ENCODE measurements around the gene TRABD. TPM values are rescaled to one million over a fixed set of nuclear protein-coding genes. Genes with fewer than 3 reads are reported as not detected.
"Not testable (repeated sequence)": the region's sequence is repeated elsewhere in the genome, so short reads cannot be mapped to it uniquely, and the experiment has no call there.

Gene TRABD
- total RNA-seq, 1 experiment from 2014 or later, result 50.9 TPM

DNA sequence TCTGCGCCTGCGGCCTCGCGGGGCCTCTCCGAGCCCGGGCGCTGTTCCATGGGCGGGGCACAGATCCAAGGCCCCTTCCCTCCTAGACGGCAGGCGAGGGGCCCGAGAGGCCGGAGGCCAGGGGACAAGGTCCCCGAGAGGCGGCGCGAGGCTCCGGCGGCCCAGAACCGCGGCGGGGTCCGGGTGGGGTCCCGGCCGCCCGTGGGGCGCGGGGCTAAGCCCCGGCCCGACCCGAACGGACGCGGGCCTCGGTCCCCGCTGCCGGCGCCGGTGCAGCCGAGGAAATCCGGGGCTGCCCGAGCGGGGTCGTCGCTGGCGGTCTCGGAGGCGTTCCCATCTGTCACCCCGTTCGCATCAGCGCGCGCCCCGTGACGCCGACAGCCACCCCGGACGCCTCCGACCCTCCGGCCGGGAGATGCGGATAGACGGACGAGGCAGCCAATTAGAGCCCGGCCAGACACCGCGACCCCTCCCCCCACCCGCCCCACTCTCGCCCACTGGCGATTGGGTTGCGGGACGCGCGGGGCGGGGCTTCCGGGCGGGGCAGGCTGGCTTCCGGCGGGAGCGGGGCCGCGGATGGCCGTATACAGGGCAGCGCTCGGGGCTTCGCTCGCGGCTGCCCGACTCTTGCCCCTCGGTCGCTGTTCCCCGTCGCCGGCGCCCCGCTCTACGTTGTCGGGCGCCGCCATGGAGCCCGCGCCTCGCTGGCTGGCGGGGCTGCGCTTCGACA lies 14.9 kb downstream of the TRABD start, which contains the start of gene SELENOO:
Gene SELENOO, plus strand, starts transcription at position 551 of the 730 bp plus-strand sequence. Its CDS starts 26 bp downstream, at position 577.
- DNase-seq (ENCODE audit: low read depth), result peak; percentile 82

DNA sequence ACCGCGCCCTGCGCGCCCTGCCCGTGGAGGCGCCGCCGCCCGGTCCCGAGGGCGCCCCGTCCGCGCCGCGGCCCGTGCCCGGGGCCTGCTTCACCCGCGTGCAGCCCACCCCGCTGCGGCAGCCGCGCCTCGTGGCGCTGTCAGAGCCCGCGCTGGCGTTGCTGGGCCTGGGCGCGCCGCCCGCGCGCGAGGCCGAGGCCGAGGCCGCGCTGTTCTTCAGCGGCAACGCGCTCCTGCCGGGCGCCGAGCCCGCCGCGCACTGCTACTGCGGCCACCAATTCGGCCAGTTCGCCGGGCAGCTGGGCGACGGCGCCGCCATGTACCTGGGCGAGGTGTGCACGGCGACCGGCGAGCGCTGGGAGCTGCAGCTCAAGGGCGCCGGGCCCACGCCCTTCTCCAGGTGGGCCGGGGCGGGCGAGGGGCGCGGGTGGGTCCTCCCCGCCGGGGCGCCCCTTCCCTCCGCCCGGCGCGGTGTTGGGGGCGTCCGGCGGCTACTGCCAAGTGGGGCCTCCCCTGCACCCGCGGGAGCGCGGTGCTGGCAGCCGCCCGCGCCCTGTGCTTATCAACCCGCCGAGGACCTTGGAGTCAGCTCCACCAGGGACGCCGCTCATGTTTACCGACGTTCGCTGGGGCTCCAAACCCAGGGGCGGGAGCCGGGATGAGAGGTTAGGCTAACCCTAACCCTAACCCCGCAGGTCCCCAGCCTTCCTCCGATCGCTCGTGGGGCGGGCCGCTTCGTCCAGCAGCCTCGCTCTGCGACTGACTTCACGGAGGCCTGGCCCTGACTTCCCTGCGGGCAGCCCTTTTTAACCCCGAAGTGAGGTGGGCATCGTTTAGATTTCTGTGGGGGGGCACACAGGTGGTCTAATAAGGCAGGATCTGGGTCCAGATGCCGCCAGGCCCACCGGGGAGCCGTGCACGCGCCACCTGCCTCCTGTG lies 15.7 kb downstream of the TRABD start:
- DNase-seq (ENCODE audit: low read depth), result no peak

DNA sequence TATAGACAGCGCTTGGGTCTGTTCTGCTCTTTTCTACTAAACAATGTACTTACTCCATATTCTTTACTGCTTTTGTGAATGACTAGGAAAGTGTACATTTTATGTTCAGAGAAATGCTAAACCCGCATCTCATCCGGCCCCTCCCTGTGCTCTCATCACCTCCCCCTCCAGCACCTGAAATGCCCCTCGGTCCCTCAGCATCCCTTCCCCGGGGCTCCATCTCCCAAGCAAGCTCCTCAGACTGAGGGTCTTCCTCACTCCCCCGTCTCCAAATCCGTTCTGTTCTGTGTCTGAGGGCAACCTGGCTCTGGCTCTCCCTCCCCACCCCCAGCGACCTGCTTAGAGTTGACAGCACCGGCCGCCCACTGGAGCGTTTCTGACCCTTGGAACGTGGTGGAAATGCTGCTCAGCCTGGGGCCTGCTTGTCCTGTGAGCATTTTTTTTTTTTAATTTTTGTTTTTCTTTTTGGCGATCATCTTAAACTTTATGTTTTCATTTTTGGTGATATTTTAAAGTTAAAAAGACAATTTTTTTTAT lies 16.5 kb downstream of the TRABD start:
- no peak for DNase-seq (ENCODE audit: low read depth)

DNA sequence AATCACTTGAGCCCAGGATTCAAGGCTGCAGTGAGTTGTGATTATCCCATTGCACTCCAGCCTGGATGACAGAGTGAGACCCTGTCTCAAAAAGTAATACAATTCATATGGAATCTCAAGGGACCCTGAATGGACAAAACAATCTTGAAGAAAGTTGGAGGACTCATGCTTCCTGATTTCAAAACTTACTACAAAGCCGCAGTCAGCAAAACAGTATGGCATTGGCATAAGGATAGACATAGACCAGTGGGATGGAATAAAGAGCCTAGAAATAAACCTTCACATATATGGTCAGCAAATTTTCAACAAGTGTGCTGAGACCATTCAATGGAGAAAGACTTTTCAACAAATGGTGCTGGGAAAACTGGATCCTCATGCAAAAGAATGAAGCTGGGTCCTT lies 17.6 kb downstream of the TRABD start:
- no peak for DNase-seq (ENCODE audit: low read depth)

DNA sequence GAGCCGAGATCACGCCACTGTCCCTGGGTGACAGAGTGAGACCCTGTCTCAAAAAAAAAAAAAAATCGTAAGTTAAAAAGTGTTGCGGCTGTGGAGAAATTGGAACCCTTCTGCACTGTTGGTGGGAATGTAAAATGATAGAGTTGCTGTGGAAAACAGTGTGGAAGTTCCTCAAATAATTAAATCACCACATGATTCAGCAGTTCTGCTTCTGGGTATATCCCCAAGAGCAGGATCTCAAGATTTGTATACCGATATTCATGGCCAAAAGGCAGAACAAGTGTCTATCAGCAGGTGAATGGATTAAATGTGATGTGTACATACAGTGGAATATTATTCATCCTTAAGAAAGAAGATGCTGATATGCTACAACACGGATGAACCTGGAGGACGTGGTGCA lies 18.9 kb downstream of the TRABD start:
- no peak for DNase-seq (ENCODE audit: low read depth)

DNA sequence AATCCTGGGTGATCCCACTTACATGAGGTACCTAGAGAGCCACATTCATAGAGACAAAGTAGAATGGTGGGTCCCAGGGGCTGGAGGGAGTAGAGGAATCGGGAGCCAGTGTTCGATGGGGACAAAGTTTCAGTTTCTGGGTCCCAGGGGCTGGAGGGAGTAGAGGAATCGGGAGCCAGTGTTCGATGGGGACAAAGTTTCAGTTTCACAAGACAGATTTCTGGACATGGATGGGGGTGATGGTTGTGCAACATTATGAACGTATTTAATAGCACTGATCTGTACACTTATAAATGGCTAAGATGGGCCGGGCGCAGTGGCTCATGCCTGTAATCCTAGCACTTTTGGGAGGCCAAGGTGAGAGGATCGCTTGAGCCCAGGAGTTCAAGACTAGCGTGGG lies 19.3 kb downstream of the TRABD start:
- not testable (repeated sequence) for DNase-seq (ENCODE audit: low read depth)

DNA sequence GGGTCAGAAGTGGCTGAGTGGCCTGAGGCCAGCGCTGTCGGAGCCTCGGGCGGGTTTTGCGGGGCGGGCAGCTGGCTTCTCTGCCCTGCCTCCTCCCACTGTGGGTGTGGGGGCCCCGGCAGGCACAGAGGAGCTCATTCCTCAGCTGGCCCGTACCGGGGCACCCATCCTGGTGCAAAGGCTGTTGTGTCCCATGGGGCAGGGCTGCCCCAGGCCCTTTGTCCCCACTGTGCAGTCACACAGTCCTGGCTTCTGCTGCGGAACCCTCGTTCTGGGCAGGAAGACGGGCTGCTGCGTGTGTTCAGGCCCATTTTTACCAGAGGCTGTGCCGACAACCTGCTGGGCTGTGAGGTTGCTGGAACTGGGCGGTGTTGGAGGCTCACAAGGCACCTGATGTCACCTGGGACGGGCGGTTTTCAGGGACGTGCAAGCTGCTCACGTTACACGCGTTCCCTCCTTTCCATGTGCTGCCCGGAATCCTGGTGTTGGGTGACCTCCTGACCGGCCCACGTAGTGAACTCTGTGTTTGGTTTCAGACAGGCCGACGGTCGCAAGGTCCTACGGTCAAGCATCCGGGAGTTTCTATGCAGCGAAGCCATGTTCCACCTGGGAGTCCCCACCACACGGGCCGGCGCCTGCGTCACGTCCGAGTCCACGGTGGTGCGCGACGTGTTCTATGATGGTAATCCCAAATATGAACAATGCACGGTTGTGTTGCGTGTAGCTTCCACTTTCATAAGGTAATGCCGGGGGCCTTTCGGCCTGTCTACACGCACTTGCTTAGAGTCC lies 20.3 kb downstream of the TRABD start:
- DNase-seq (ENCODE audit: low read depth), result no peak

DNA sequence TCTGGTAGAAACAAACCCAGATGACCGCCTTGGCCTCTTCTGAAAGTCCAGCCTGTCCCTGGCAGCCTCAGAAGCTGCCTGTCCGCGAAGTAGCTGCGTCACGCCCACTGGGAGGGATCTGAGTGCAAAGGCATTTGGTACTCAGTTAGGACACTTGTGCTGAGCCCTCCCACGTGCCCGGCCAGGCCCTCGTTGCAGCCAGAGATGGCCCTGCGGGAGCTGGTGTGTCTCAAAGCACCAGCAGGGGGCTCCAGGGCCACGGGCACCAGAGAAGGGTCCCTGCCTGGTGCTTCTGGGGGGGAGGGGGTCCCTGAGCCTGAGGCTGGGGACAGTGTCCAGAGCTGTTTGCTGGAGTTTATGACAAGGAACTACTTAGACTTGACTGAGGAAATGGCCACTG lies 20.9 kb downstream of the TRABD start:
- no peak for DNase-seq (ENCODE audit: low read depth)

DNA sequence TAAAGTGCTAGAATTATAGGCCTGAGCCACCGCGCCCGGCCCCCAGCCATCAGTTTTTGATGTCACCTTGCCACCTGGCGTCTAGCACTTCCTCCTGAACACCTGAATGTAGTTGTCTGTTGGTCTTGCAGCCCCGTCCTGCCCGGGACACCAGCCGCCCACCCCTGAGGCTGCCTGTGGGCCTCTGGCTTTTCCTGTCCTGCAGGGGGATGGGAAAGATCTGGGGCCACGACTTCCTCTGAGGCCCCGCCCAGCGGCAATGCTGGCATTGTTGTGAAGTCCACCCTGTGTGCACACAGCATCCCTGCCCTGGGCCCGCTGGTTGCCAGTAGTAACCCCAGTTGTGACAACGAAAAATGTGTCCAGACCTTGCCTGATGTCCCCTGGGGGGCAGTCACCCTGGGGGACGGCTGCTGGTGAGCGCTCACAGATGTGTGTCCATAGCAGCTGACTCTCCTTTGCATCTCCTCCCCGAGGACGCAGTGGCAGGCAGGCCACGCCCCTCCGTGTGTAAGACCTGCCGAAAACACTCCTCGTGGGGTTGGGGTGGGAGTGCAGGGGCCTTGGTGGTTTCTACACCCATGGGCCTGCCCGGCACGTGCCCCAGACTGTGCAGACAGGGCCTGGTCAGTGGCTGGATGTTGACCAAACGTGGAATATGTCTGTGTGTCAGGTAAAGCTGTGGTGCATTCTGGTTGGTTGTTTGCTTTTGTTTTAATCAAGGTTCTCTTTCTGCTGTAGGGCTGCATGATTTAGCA lies 21.8 kb downstream of the TRABD start:
- no peak for DNase-seq (ENCODE audit: low read depth)

DNA sequence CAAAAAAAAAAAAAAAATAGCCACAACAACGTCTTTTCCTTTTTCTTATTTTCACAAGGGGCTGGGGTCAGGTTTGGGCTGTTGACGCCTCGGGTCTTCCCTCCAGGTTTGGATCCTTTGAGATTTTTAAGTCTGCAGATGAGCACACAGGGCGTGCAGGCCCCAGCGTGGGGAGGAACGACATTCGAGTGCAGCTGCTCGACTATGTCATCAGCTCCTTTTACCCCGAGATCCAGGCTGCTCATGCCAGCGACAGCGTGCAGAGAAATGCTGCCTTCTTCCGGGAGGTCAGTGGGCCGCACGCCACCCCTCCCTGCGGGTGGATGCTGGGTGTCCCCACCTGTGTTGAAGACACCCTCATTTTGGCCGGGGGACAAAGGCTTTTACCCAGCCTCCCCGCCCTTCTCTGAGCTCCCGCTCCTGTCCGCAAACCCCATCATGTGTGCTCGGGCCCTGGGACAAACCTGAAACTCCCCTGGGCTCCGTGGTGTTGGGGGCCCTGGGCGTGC lies 22.8 kb downstream of the TRABD start:
- DNase-seq (ENCODE audit: low read depth), result no peak

DNA sequence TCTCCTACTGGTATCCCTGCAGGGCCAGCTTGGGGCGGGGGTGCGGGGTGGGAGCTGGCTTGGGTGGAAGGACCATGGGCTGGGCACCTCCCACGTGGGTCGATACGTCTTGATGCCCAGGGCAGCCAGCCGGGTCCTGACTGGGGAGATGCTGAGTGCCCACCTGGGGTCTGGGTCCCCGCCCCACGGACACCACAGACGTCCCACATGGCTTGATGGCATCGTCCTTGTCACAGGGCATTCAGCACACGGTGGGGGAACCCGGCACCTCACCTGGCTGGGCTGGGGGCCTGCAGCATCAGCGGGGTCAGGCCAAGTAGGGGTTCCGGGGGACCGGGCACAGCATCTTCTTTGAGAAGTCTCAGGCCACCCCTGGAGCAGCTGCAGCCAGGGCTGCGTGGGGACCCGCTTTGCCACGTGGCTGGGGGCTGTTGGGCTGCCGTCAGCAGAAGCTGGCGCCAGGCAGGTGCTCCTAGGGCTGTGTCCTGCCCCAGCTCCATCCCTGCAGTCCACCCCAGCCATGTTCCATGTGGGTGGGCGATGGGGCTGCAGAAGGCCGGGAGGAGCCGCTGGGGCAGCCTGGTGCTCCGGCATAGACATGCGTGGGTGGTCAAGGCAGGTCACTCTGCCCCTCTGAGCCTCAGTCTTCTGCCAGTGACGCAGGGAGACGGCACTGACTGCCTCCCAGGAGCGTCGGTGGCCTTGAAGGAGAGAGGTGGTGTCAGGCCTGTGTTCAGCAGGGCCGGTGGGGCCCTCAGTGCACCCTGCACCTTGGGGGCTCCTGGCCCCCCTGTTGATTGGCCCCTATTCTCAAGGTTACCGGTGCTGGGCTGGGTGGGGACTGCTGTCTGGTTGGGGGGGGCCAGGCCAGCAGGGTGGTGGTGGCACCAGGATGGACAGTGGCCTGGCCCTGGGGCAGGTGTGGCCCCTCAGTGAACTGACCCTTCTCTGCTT lies 23.5 kb downstream of the TRABD start:
- no peak for DNase-seq (ENCODE audit: low read depth)

DNA sequence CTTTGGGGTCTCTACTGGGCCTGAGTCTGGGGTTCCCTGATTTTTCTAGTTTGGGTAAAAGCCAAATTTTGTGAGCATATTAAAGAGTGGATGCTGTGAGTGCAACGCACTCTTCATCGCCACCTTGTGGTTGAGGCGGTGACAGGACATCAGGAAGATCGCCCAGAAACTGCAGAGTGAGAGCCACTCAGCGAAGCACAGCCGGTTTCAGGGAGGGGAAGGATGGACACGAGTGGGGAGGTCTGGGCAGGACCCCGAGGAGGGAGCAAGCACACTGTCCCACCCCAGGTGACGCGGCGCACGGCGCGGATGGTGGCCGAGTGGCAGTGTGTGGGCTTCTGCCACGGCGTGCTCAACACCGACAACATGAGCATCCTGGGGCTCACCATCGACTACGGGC lies 24.2 kb downstream of the TRABD start:
- peak; percentile 32 for DNase-seq (ENCODE audit: low read depth)

DNA sequence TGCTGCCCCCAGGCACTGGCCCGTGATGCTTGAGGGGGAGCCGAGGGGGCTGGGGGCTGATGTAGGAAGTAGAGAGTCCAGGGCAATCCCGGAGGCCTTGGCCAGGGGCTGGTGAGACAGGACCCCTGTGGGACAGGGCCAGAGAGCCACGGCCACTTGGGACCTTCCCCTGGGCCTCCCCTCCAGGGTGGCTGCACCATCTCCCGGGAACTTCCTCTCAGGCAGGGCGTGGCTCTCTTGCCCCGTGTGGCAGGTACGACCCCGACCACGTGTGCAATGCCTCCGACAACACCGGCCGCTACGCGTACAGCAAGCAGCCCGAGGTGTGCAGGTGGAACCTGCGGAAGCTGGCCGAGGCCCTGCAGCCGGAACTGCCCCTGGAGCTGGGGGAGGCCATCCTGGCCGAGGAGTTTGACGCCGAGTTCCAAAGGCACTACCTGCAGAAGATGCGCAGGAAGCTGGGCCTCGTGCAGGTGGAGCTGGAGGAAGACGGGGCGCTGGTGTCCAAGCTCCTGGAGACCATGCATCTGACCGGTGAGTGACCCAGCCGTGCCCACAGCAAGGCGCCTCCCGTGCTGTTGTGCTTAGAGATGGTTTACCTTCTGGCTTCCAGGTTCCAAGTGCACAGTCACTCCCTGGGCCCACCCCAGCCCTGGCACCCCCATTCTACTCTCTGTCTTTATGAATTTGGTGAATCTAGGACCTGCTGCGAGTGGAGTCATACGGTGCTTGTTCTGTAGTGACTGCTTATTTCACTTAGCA lies 24.8 kb downstream of the TRABD start:
- DNase-seq (ENCODE audit: low read depth), result no peak

DNA sequence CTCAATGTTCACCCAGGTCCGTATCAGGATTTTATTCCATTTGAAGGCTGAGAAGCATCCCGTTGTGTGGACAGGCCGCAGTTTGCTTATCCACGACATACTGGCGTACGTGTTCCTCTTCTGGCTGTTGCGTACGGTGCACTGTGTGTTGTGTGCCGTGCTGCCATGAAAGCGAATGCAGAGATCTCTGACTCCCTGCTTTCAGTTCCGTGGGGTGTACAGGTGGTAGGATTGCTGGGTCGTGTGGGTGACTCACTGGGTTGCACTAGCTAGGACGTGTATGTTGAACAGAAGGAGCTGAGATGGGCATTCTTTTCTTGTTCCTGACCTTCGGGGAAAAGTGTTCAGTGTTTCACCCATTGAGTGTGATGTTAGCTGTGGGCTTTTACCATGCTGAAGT lies 25.4 kb downstream of the TRABD start:
- DNase-seq (ENCODE audit: low read depth), result no peak

DNA sequence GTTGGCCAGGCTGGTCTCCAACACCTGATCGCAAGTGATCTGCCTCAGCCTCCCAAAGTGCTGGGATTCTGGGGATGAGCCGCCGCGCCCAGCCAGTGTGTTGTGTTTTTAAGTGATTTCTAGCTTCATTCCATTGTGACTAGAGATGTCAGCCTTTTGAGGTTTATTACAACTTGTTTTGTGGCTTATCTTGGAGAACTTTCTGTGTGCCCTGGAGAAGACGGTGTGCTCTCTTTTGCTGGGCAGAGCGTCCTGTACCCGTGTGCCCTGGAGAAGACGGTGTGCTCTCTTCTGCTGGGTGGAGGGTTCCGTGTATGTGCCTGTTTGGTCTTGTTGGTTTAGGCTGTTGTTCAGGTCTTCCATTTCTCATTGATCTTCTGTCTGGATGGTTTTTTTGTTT lies 27.6 kb downstream of the TRABD start:
- no peak for DNase-seq (ENCODE audit: low read depth)

DNA sequence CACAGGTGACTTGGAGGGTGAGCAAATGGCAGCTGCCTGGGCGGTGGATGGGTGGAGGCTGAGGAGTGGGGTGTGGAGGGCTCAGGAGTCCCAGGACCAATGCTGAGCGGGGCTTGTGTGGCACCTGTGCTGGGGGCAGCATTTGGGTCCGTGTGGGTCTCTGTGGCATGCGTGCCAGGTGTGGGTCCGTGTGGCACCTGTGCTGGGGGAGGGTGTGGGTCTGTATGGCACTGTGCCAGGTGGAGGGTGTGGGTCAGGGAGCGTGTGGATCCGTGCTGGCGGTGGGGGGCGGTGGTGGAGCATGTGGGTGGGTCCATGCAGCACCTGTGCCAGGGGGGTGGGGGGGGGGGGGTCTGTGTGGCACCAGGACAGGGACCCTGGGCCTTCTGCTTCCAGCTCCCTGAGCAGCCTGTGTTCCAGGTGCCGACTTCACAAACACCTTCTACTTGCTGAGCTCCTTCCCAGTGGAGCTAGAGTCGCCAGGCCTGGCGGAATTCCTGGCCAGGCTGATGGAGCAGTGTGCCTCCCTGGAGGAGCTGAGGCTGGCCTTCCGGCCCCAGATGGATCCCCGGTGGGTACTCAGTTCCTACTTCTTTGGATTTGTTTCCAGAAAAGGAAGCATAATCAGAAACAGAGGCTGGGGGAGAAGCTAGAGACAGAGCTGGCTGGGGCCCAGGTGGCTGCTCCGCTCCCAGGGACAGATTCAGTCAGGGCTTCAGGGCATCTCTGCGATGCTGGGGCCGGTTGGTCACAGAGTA lies 29.8 kb downstream of the TRABD start:
- DNase-seq (ENCODE audit: low read depth), result no peak

DNA sequence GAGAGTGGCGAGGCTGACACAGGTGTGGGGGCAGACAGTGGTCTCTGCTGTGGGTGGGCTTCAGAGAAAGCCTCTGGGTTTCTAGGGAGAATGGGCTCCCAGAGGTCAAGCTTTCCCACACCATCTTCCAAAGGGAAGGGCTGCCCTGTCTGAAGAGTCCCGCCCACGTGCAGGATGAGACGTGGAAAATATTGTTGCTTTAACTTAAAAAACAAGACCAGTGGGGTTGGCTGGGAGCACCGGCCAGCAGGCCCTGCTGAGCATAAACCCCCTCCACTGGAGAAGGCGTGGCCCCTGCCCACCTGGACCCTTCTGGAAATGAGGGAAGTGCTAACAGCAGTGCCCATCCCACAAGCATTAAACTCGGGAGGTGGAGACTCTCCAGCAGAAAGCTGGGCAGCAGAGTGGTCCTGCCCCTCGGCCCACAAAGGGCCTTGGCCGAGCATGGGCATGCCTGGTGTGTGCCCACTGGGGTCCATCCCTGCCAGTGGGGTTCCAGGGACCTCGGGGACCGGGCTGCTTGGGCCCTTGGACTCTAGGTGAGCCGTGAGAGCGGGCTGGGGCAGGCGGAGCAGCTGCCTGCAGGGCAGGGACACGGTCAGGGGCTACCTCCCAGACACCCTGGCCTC lies 30.5 kb downstream of the TRABD start:
- no peak for DNase-seq (ENCODE audit: low read depth)

All from HT1080 (cell line).